ENCODE data around the gene CPD.
"Not testable (repeated sequence)": the region's sequence is repeated elsewhere in the genome, so short reads cannot be mapped to it uniquely, and the experiment has no call there.

The CPD gene

GRCh38 chr17:30378825-30379302, at the start of gene CPD:
TSS of gene CPD (plus strand) at chr17:30378927. CDS start at chr17:30378981, 54 bp downstream.
- peak; percentile 95 to 98 for DNase-seq (ENCODE audit: low read depth in 1 of 2, low spot score in 1 of 2)
- in situ Hi-C loops (cut with HindIII; ENCODE audit: low pct_unique_long_range_greater_than_20kb, low sequenced_read_pairs): no loop called here
- TF ChIP-seq JUND (IDR thresholded peaks at IDR 0.05; ENCODE audit: low read depth): no peak

GRCh38 chr17:30332057-30332542, 46.6 kb upstream of the CPD start:
- no peak for DNase-seq (ENCODE audit: low read depth in 1 of 2, low spot score in 1 of 2)
- in situ Hi-C loops (cut with HindIII; ENCODE audit: low pct_unique_long_range_greater_than_20kb, low sequenced_read_pairs): no loop called here
- TF ChIP-seq JUND (IDR thresholded peaks at IDR 0.05; ENCODE audit: low read depth): no peak

GRCh38 chr17:30333503-30334360, 45.0 kb upstream of the CPD start, which contains the start of gene TMIGD1:
TSS of gene TMIGD1 (minus strand) at chr17:30334057. CDS start at chr17:30332133, 1,924 bp downstream.
- in situ Hi-C loops (cut with HindIII; ENCODE audit: low pct_unique_long_range_greater_than_20kb, low sequenced_read_pairs): no loop called here
- TF ChIP-seq JUND (IDR thresholded peaks at IDR 0.05; ENCODE audit: low read depth): no peak

GRCh38 chr17:30334421-30334820, 44.3 kb upstream of the CPD start:
- TF ChIP-seq JUND (IDR thresholded peaks at IDR 0.05; ENCODE audit: low read depth): no peak
- no peak for DNase-seq (ENCODE audit: low read depth in 1 of 2, low spot score in 1 of 2)
- in situ Hi-C loops (cut with HindIII; ENCODE audit: low pct_unique_long_range_greater_than_20kb, low sequenced_read_pairs): no loop called here

More at GRCh38 chr17:30333503-30334360, 45.0 kb upstream of the CPD start, which contains the start of gene TMIGD1:
- DNase-seq (ENCODE audit: low read depth in 1 of 2, low spot score in 1 of 2): no peak

GRCh38 chr17:30336369-30337171, 42.2 kb upstream of the CPD start:
- TF ChIP-seq JUND (IDR thresholded peaks at IDR 0.05; ENCODE audit: low read depth): no peak
- peak in 1 of 2 experiments; percentile 80 for DNase-seq (ENCODE audit: low read depth in 1 of 2, low spot score in 1 of 2)
- in situ Hi-C loops (cut with HindIII; ENCODE audit: low pct_unique_long_range_greater_than_20kb, low sequenced_read_pairs): no loop called here

- no peak for DNase-seq (ENCODE audit: low read depth in 1 of 2, low spot score in 1 of 2)
- in situ Hi-C loops (cut with HindIII; ENCODE audit: low pct_unique_long_range_greater_than_20kb, low sequenced_read_pairs): no loop called here
- TF ChIP-seq JUND (IDR thresholded peaks at IDR 0.05; ENCODE audit: low read depth): no peak
Measured at GRCh38 chr17:30337393-30337999, 41.2 kb upstream of the CPD start.

- no peak for TF ChIP-seq JUND (IDR thresholded peaks at IDR 0.05; ENCODE audit: low read depth)
- DNase-seq (ENCODE audit: low read depth in 1 of 2, low spot score in 1 of 2): no peak
- in situ Hi-C loops (cut with HindIII; ENCODE audit: low pct_unique_long_range_greater_than_20kb, low sequenced_read_pairs): no loop called here
Measured at GRCh38 chr17:30339086-30339485, 39.6 kb upstream of the CPD start.

- in situ Hi-C loops (cut with HindIII; ENCODE audit: low pct_unique_long_range_greater_than_20kb, low sequenced_read_pairs): no loop called here
- DNase-seq (ENCODE audit: low read depth in 1 of 2, low spot score in 1 of 2): no peak
- no peak for TF ChIP-seq JUND (IDR thresholded peaks at IDR 0.05; ENCODE audit: low read depth)
Measured at GRCh38 chr17:30340801-30341356, 37.8 kb upstream of the CPD start.

GRCh38 chr17:30341703-30342249, 37.0 kb upstream of the CPD start:
- in situ Hi-C loops (cut with HindIII; ENCODE audit: low pct_unique_long_range_greater_than_20kb, low sequenced_read_pairs): no loop called here
- no peak for TF ChIP-seq JUND (IDR thresholded peaks at IDR 0.05; ENCODE audit: low read depth)
- no peak for DNase-seq (ENCODE audit: low read depth in 1 of 2, low spot score in 1 of 2)

- DNase-seq (ENCODE audit: low read depth in 1 of 2, low spot score in 1 of 2); in situ Hi-C loops (cut with HindIII; ENCODE audit: low pct_unique_long_range_greater_than_20kb, low sequenced_read_pairs): not testable (repeated sequence)
Measured at GRCh38 chr17:30343244-30343643, 35.5 kb upstream of the CPD start.

GRCh38 chr17:30343796-30344195, 34.9 kb upstream of the CPD start:
- no peak for DNase-seq (ENCODE audit: low read depth in 1 of 2, low spot score in 1 of 2)
- no peak for TF ChIP-seq JUND (IDR thresholded peaks at IDR 0.05; ENCODE audit: low read depth)
- in situ Hi-C loops (cut with HindIII; ENCODE audit: low pct_unique_long_range_greater_than_20kb, low sequenced_read_pairs): no loop called here
